ENCODE data around the gene PRICKLE3. TPM values are rescaled to one million over a fixed set of nuclear protein-coding genes. Genes with fewer than 3 reads are reported as not detected.

Gene PRICKLE3
- total RNA-seq, 2 experiments from 2014 or later = 9.9 to 16.7 TPM

DNA sequence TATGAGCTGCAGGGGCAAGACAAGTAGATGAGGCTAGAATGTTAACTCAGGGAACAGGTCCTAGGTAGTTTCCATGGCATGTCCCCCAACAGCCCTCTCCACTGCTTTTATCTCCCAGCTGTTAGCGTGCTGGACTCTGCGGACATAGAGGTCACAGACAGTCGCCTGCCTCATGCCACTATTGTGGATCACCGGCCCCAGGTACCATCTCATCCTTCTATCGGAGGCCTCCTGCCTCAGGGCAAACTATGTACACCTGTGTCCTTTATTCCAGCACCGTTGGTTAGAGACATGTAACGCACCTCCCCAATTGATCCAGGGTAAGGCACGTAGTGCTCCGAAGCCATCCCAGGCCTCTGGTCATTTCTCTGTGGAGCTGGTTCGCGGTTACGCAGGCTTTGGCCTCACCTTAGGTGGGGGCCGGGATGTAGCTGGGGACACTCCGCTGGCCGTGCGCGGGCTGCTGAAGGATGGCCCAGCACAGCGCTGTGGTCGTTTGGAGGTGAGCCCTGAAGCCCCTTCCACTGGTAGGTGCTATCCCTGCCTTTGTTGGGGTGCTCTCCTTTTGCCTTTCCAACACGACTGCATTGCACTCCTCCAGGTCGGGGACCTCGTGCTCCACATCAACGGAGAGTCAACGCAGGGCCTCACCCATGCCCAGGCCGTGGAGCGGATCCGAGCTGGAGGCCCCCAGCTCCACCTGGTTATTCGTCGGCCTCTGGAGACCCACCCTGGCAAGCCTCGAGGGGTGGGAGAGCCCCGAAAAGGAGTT, 21.4 kb downstream of the PRICKLE3 start:
- Histone ChIP-seq H3K9me2 (ENCODE audit: insufficient read depth, low read length) (no peaks in the 10 kb centered on the region), H2AFZ (ENCODE audit: low read length) (peak overlapping the region; percentile 77; the same call in 1 of the 2 replicates), H3K36me3 (ENCODE audit: insufficient read depth, low read length) (no peaks in the 10 kb centered on the region), H3K9me3 (ENCODE audit: low read length) (no peaks in the 10 kb centered on the region), H3K4me3 (ENCODE audit: low read depth, low read length, poor library complexity, severe bottlenecking) (peak overlapping the region; percentile 63), H3K79me2 (ENCODE audit: insufficient read depth, low read depth, low read length) (no peaks in the 10 kb centered on the region), H3K4me1 (ENCODE audit: insufficient read depth, low read length, poor library complexity, severe bottlenecking) (peaks cover 45% of the 10 kb centered on the region), H4K20me1 (ENCODE audit: insufficient read depth, low read length) (no peaks in the 10 kb centered on the region), H3K4me2 (ENCODE audit: low read length) (peak overlapping the region; percentile 87), H3K27ac (ENCODE audit: low read depth, low read length, poor library complexity, severe bottlenecking) (peak overlapping the region; percentile 24)
- BruUV-seq (replicated peaks) = no TSS peak
- ChIA-PET POLR2A (no interaction called here), CTCF (ENCODE audit: unreplicated experiment) (interaction anchor here (1.2 kb wide), 1 partner anchor 9 kb away, joined by 4 read pairs; no protein-coding TSS in a partner anchor)
- DNase-seq (ENCODE audit: low spot score) = no peak
- no peak for TF ChIP-seq EZH2phosphoT487 (IDR thresholded peaks at IDR 0.05; ENCODE audit: borderline replicate concordance, low read depth, low read length)
- TF ChIP-seq, protein P1, sequence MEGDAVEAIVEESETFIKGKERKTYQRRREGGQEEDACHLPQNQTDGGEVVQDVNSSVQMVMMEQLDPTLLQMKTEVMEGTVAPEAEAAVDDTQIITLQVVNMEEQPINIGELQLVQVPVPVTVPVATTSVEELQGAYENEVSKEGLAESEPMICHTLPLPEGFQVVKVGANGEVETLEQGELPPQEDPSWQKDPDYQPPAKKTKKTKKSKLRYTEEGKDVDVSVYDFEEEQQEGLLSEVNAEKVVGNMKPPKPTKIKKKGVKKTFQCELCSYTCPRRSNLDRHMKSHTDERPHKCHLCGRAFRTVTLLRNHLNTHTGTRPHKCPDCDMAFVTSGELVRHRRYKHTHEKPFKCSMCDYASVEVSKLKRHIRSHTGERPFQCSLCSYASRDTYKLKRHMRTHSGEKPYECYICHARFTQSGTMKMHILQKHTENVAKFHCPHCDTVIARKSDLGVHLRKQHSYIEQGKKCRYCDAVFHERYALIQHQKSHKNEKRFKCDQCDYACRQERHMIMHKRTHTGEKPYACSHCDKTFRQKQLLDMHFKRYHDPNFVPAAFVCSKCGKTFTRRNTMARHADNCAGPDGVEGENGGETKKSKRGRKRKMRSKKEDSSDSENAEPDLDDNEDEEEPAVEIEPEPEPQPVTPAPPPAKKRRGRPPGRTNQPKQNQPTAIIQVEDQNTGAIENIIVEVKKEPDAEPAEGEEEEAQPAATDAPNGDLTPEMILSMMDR (conservative IDR thresholded peaks at IDR 0.05; ENCODE audit: low read length) = no peak
- intact Hi-C loops (cut with micrococcal nuclease; ENCODE audit: unreplicated experiment) = loop anchor here (5.0 kb wide), 1 partner anchor 42 kb away; the partner anchor contains the start of gene GPKOW

DNA sequence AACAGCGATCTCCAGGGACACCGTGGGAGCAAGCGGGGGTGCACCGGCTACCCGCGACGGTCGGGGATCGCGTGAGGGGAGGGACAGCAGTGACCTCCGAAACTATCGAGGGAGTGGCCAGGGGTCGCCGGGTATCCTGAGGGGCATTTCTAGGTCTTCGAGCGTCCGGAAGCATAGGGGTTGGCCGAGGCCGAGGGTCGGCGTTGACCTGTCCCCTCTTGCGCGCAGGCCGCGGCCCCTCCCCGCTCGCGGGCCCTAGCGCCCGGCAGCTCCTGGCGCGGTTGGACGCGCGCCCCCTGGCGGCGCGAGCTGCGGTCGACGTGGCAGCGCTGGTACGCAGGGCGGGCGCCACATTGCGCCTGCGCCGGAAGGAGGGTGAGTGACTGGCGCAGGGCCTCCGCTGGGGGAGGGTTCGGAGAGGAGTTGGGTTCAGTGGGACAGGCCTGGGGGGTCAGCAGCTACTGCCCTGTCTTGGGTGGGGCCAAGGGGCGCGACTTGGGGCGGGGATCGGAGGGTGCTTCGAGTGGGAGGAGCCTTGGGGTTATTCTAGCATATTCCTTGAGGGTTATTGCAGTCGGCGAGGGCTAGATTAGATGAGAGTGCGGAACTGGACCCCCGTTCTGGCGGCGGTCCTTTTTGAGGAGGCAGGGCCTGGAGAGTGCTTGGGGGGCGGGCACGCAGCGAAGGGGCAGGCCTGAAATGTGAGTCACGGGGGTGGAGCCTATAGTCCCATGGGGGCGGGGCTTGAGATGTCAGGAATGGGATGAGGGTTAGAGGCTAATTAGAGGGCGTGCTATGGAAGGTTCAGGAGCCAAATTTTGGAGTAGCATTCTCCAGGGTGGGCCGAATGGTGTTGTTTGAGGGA, 22.4 kb downstream of the PRICKLE3 start:
- Histone ChIP-seq H4K20me1 (ENCODE audit: insufficient read depth, low read length) (no peaks in the 10 kb centered on the region), H2AFZ (ENCODE audit: low read length) (peak overlapping the region; percentile 77), H3K4me2 (ENCODE audit: low read length) (peak overlapping the region; percentile 87), H3K79me2 (ENCODE audit: insufficient read depth, low read depth, low read length) (no peaks in the 10 kb centered on the region), H3K4me3 (ENCODE audit: low read depth, low read length, poor library complexity, severe bottlenecking) (peak overlapping the region; percentile 63), H3K9me2 (ENCODE audit: insufficient read depth, low read length) (no peaks in the 10 kb centered on the region), H3K36me3 (ENCODE audit: insufficient read depth, low read length) (no peaks in the 10 kb centered on the region), H3K9me3 (ENCODE audit: low read length) (no peaks in the 10 kb centered on the region), H3K27ac (ENCODE audit: low read depth, low read length, poor library complexity, severe bottlenecking) (peak overlapping the region; percentile 66), H3K4me1 (ENCODE audit: insufficient read depth, low read length, poor library complexity, severe bottlenecking) (peaks cover 37% of the 10 kb centered on the region)
- ChIA-PET POLR2A (no interaction called here), CTCF (ENCODE audit: unreplicated experiment) (no interaction called here)
- no TSS peak for BruUV-seq (replicated peaks)
- peak; percentile 85 for DNase-seq (ENCODE audit: low spot score)
- no peak for TF ChIP-seq EZH2phosphoT487 (IDR thresholded peaks at IDR 0.05; ENCODE audit: borderline replicate concordance, low read depth, low read length)
- TF ChIP-seq, protein P1 (conservative IDR thresholded peaks at IDR 0.05; ENCODE audit: low read length) = peak; percentile 72
- intact Hi-C loops (cut with micrococcal nuclease; ENCODE audit: unreplicated experiment) = loop anchor here (5.0 kb wide), 1 partner anchor 41 kb away; the partner anchor contains the start of gene GPKOW
